NCI-H510A treated with DMSO at 0.1 percent for 48 hours (cell line): ENCODE results near the gene BAHCC1.
A peak's percentile ranks its signal among the peaks of the same experiment; 100 is the strongest.

ENCODE experiments used
- DNase-seq: peaks from one replicate; lab custom pipeline; 2025; lab: John Stamatoyannopoulos, UW

BAHCC1 gene

GRCh38 chr17:81427173-81428120 lies 32.2 kb downstream of the BAHCC1 start:
- peak; percentile 17 for DNase-seq

DNA sequence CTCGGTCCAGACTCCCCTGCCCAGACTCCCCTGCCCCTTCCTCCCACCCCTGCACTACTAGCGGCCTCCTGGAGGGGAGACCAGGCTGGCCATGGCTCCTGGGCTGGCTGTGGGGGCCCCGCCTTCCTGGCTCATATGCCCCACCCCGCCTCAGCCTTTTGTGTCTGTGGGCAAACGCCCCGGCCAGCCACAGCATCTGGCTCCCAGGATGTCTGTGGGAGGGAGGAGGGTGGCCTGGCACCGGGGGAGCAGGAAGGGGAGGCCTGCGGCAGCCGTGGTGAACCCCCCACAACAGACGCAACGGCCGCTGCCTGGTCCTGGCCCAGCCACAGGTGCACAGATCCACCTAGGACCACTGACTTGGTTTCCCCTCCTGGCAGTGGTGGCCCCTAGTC lies 32.9 kb downstream of the BAHCC1 start:
- DNase-seq: no peak

- DNase-seq: no peak
These were observed 33.3 kb downstream of the BAHCC1 start for GRCh38 chr17:81428516-81428915.

DNA sequence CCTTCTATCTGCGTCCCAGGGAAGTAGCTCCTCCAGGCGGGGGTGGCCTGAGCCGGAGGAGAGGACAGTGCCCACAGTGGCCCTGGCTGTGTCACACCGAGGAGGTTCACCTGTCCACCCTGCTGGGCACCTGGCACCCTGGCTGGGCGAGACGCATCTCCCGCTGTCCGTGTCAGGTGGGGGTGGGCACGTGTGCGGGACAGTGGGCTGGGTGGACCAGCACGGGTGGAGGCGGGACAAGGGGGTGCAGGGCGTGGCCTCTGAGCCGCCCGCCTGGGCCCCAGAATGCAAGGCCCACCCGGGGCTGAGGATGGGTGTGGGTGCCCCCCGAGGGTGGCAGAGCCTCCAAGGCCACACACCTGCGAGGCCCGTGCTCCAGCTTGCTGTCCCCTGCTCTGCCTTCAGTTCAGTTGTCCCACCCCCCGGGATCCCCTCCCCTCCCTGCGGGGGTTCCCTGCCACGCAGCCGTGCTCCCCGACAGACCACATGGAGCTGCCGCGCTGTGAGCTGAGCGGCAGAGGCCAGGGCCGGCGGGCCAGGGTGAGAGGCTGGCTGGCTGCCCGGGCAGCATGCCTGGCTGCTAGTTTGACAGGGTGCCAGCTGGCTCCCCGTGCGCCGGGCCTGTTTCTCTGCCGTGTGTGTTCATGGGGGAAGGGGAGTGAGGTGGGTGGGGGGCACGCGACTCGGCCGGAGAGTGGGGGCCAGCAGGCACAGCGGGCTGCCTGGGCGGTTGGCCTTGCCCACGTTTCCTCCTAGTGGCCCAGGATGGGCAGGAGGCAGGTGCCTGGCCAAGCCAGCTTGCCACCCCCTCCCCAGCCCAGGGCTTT lies 33.9 kb downstream of the BAHCC1 start:
- DNase-seq: no peak

GRCh38 chr17:81429821-81430551 lies 34.7 kb downstream of the BAHCC1 start:
- DNase-seq: no peak

GRCh38 chr17:81431545-81432482 lies 36.6 kb downstream of the BAHCC1 start:
- DNase-seq: no peak

DNA sequence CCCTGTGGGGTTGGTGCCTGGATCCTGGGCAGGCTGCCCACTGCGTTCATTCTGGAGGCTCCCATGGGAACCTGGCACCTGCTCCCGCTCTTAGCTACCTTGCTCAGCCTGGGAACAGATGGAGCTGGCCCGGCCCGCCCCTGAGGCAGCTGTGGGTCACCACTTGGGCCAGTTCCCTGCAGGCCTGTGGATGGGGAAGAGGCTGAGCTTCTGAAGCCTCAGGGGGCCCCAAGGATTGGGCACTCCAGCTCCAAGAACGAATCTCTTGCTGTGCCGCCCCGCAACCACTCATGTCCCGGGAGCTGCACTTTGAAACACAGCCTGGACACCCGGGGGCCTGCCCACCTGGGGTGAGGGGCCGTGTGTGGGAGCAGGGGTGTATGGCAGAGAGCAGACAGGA lies 37.7 kb downstream of the BAHCC1 start:
- peak; percentile 18 for DNase-seq

- no peak for DNase-seq
These were observed 38.4 kb downstream of the BAHCC1 start for GRCh38 chr17:81433656-81434055.

- no peak for DNase-seq
These were observed 38.8 kb downstream of the BAHCC1 start for GRCh38 chr17:81434072-81434471.

DNA sequence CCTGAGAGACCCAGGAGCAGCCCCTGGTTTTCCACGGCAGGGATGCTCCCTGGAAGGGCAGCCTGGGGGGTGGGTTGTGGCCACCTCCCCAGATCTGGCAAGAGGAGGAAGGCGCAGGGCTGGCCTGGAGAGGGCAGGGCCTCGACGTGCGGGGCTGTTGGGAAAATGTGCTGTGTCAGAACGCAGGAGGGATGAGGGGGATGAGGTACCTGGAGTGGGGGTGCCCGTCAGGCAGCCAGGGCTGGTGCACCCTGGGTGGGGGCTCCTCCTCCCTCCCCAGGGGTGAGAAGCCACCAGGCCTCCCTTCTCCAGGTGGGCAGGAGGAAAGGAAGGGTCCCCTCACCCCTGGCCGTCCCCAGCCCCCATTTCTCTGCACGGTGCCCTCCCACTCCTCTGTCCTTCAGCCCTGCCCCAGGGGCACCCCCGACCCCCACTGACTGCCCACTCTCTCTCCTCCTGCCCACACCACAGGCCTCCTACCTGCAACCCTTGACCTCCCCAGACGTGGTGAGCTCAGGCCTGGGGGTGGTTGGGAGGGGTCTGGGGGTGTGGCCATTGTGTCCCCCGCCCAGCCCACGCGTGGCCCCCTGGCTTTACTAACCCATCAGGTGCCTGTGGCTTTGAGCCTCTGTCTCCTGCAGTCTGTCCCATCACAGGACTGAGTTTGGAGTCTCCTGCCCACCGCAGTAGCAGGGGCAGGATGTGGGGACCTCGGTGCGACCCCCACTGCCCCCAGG lies 39.6 kb downstream of the BAHCC1 start:
- no peak for DNase-seq

DNA sequence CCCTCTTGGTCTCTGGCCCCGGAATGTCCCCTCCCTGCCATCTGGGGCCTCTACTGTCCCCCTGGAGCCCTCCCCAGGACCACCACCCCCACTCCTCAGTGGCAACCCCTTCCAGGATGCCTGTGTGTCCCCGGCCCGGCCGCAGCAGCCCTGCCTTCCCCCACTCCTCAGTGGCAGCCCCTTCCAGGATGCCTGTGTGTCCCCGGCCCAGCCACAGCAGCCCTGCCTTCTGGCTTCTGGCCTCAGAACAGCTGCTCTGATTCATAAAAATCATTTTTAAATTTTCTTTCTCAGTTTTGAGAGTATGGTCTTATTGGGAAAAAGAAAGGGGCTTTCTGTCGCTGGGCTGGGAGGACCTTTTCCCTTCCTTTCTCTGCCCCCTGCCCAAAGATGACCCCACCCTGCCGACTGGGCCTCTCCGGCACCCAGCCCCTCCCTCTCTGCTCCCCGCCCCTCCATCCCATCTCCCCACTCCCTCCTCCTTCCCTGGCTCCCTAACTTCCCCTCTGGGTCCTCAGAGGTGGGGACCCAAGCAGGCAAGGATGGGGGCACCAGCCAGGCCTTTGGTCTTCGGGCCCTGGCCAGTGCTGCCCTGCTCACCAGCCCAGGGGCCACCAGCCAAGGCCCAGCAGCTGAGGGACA lies 40.5 kb downstream of the BAHCC1 start:
- DNase-seq: no peak

- no peak for DNase-seq
These were observed 41.1 kb downstream of the BAHCC1 start for GRCh38 chr17:81436294-81436849.

DNA sequence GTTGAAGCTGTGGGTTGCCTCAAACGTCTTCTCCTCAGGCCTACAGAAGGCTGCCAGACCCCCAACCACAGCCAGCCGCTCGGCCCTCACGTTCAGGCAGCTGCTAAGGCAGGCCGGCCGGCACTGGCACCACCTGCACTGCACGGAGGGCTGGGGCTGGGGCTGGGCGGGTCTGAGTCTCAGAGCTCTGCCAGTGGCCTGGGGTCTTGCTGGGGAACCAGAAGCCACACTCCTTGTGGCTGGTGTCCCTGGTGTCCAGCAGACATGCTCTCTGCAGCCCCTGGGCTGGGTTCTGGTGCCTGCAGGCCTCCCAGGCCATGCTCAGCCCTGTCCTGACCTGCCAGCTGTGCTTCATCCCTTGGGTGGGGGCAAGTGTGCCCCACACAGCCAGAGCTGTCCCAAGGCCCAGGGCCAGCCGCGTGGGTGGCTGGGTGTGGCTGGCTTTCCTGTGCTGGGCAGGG lies 42.0 kb downstream of the BAHCC1 start:
- no peak for DNase-seq

DNA sequence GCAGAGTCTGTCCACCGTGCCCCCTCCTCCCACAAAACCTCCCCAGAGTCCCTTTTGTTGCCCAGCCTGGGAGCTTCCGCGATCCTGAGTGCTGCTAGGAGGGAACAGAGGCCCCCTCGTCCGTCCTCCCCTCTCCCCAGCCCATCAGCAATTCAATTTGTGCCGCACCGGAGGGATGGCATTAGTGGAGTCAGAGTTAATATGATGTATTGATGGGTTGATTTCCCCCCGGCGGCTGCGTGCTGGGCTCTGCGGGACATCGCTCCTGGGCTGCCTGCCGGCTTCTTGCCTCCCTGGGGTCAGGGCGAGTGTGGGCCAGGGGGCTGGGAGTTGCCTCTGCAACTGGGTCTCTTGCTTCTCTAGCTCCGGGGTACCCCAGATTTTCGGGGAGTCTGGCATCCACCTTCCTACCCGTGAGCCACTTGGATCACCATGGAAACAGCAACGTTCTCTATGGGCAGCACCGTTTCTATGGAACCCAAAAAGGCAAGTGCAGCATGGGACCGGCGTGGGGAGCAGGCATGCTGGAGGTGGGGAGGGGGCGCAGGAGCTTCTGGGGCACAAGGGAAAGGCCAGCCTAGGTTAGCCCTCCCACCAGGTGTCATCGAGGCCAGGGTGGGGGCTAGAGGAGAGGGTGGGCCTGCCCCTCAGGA lies 42.9 kb downstream of the BAHCC1 start:
- no peak for DNase-seq

DNA sequence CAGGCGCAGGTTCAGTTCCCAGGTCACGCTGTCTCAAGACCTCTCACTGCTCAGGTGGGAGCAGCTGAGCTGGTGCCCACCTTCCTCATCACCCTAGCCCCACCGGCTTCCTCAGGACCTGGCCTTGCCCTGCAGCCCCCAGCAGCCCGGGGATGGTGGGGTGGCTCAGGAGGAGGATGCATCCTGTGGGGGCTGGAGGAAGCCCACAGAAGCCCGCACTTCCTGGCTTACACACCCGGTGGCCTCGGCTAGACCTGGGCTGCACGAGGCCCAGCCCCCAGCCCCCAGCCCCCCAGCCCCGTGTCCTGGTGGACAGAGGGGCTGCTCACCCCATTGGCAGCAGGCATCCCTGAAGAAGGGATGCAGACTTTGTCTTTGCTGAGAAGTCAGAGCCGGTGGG lies 43.4 kb downstream of the BAHCC1 start:
- no peak for DNase-seq

GRCh38 chr17:81440051-81440471 lies 44.8 kb downstream of the BAHCC1 start:
- no peak for DNase-seq

DNA sequence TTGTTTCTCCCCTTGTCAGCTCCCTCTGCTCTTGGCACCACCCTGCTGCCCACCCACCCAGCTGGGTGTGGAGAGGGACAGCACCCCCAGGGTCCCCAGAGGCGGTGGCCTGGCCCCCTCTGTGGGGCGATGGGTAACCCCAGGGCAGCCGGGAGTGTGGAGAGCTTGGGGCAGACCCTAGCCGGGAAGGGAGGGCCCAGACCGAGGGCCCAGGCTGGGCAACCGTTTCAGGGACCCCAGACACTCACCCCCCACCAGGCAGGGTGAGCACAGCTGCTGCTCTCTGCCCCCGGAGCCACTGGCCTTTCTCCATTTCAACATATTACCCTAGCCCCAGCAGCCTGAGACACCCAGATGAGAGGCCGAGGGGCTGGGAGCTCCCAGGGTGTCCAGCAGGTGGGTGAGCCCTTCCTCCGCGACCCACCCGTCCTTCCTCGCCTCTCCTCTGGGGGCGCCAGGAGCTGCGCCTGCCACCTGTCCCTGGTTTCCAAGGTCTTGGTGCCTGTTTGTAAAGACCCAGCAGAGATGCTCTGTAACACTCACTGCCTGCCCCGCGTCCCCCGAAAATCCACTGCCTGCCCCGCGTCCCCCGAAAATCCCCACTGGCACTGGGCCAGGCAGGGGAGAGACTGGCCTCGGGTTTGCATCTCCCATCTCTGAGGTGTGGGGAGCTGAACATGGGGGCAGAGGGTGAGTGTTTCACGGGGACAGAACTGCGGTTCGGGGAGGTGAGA lies 45.4 kb downstream of the BAHCC1 start:
- peak; percentile 16 for DNase-seq

GRCh38 chr17:81442791-81443190 lies 47.5 kb downstream of the BAHCC1 start:
- DNase-seq: no peak
